ENCODE data around the gene FUZ.

FUZ gene

GRCh38 chr19:49812997-49813861, at the start of gene FUZ:
TSS of gene FUZ (minus strand) at chr19:49813292. CDS start at chr19:49813106, 186 bp downstream.
- Mint-ChIP-seq H3K9me3 (no peaks in the 10 kb centered on the region), H3K36me3 (ENCODE audit: low read depth) (no peaks in the 10 kb centered on the region), H3K4me3 (peak within 1 kb of the TSS; percentile 90), H3K4me1 (ENCODE audit: low read depth) (peaks cover 35% of the 10 kb centered on the region), H3K27me3 (ENCODE audit: low read depth) (no peaks in the 10 kb centered on the region), H3K27ac (peak within 1 kb of the TSS; percentile 95)
- peak; percentile 91 for DNase-seq (ENCODE audit: low spot score)

- Mint-ChIP-seq H3K4me3 (no peak overlapping the region), H3K36me3 (ENCODE audit: low read depth) (peaks cover 44% of the 10 kb centered on the region), H3K4me1 (ENCODE audit: low read depth) (peaks cover 21% of the 10 kb centered on the region), H3K9me3 (no peaks in the 10 kb centered on the region), H3K27me3 (ENCODE audit: low read depth) (no peaks in the 10 kb centered on the region), H3K27ac (no peak overlapping the region)
- no peak for DNase-seq (ENCODE audit: low spot score)
These were observed 49.5 kb upstream of the FUZ start for GRCh38 chr19:49862391-49863253.

- Mint-ChIP-seq H3K27me3 (ENCODE audit: low read depth) (no peaks in the 10 kb centered on the region), H3K36me3 (ENCODE audit: low read depth) (peaks cover 43% of the 10 kb centered on the region), H3K4me1 (ENCODE audit: low read depth) (peaks cover 17% of the 10 kb centered on the region), H3K4me3 (no peak overlapping the region), H3K27ac (peak overlapping the region; percentile 31), H3K9me3 (no peaks in the 10 kb centered on the region)
- no peak for DNase-seq (ENCODE audit: low spot score)
These were observed 48.7 kb upstream of the FUZ start for GRCh38 chr19:49861541-49862378.

DNA sequence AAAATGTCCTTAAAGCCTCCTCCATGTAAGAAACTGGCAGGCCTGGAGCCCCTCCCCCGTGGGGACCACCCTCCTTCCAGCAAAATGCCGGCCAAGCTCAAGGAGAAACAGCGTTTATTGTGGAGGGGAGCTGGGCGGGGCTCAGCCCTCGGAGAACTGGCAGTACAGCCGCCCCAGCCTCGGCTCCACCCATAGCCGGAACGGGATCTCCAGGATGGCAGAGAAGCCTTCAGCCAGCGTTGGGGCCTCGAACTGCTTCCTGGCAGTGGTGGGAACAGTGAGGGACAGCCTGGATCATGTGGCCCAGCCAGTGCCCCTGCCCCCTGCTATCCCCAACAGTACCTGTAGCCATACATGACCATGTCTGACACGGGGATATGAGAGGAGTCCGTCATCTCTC, 48.0 kb upstream of the FUZ start:
- no peak for DNase-seq (ENCODE audit: low spot score)
- Mint-ChIP-seq H3K36me3 (ENCODE audit: low read depth) (peaks cover 40% of the 10 kb centered on the region), H3K27me3 (ENCODE audit: low read depth) (no peaks in the 10 kb centered on the region), H3K9me3 (no peaks in the 10 kb centered on the region), H3K4me3 (no peak overlapping the region), H3K4me1 (ENCODE audit: low read depth) (peaks cover 11% of the 10 kb centered on the region), H3K27ac (no peak overlapping the region)

DNA sequence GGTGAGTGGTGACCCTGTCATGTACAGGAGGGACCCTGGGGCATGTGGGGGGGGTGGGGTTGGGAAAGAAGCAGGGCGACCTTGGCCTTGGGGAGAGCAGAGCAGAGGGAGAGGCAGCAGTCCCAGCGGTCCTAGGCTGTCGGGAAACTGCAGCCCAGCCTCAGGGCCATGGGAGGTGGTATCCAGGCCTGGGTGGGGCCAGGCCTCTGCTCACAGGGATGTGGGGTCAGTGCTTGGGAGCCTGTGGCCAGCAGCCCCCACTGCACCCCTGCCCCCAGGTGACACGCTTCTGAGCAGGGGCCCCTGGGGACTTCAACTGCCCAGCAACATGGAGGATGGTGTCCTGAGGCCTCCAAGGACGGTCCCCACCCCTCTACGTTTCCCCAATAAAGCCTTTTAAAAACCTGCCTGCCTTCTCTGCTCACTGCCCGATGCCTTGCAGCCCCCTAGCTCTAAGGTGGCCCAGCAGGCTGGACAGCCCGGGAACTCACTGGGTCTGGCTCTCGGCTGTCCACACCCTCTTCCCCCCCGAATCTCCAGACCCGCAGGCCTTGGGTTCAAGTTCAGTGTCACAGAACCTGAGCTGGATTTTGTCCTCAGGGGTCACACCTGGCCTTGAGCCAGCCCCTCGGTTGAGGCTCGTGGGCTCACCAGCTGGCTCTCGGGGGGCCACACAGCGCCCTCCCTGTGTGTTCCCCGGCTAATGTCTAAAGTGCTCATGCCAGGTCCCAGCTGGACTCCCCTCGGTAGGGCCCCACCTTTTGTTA, 47.4 kb upstream of the FUZ start:
- Mint-ChIP-seq H3K4me1 (ENCODE audit: low read depth) (peaks cover 6% of the 10 kb centered on the region), H3K27ac (no peak overlapping the region), H3K27me3 (ENCODE audit: low read depth) (no peaks in the 10 kb centered on the region), H3K36me3 (ENCODE audit: low read depth) (peaks cover 38% of the 10 kb centered on the region), H3K4me3 (no peak overlapping the region), H3K9me3 (no peaks in the 10 kb centered on the region)
- no peak for DNase-seq (ENCODE audit: low spot score)

- Mint-ChIP-seq H3K27ac (no peak overlapping the region), H3K4me1 (ENCODE audit: low read depth) (peaks cover under 1% of the 10 kb centered on the region), H3K4me3 (no peak overlapping the region), H3K36me3 (ENCODE audit: low read depth) (peaks cover 35% of the 10 kb centered on the region), H3K9me3 (no peaks in the 10 kb centered on the region), H3K27me3 (ENCODE audit: low read depth) (no peaks in the 10 kb centered on the region)
- DNase-seq (ENCODE audit: low spot score): no peak
These were observed 46.7 kb upstream of the FUZ start for GRCh38 chr19:49859682-49860335.

- no peak for DNase-seq (ENCODE audit: low spot score)
- H3K27me3 Mint-ChIP-seq (ENCODE audit: low read depth): no peaks in the 10 kb centered on the region
- H3K27ac Mint-ChIP-seq: no peak overlapping the region
- no peak overlapping the region for H3K4me3 Mint-ChIP-seq
- no peaks in the 10 kb centered on the region for H3K4me1 Mint-ChIP-seq (ENCODE audit: low read depth)
- H3K9me3 Mint-ChIP-seq: no peaks in the 10 kb centered on the region
- peaks cover 23% of the 10 kb centered on the region for H3K36me3 Mint-ChIP-seq (ENCODE audit: low read depth)
These were observed 45.2 kb upstream of the FUZ start for GRCh38 chr19:49858088-49858985.

- no peak overlapping the region for H3K4me3 Mint-ChIP-seq
- H3K4me1 Mint-ChIP-seq (ENCODE audit: low read depth): peaks cover 1% of the 10 kb centered on the region
- no peak overlapping the region for H3K27ac Mint-ChIP-seq
- no peaks in the 10 kb centered on the region for H3K27me3 Mint-ChIP-seq (ENCODE audit: low read depth)
- no peak for DNase-seq (ENCODE audit: low spot score)
- H3K36me3 Mint-ChIP-seq (ENCODE audit: low read depth): peaks cover 20% of the 10 kb centered on the region
- no peaks in the 10 kb centered on the region for H3K9me3 Mint-ChIP-seq
These were observed 44.7 kb upstream of the FUZ start for GRCh38 chr19:49857838-49858087.

GRCh38 chr19:49857061-49857837, 44.2 kb upstream of the FUZ start:
- Mint-ChIP-seq H3K36me3 (ENCODE audit: low read depth) (peaks cover 20% of the 10 kb centered on the region), H3K4me1 (ENCODE audit: low read depth) (peaks cover 7% of the 10 kb centered on the region), H3K9me3 (no peaks in the 10 kb centered on the region), H3K27ac (no peak overlapping the region), H3K27me3 (ENCODE audit: low read depth) (peaks cover 2% of the 10 kb centered on the region), H3K4me3 (no peak overlapping the region)
- no peak for DNase-seq (ENCODE audit: low spot score)

DNA sequence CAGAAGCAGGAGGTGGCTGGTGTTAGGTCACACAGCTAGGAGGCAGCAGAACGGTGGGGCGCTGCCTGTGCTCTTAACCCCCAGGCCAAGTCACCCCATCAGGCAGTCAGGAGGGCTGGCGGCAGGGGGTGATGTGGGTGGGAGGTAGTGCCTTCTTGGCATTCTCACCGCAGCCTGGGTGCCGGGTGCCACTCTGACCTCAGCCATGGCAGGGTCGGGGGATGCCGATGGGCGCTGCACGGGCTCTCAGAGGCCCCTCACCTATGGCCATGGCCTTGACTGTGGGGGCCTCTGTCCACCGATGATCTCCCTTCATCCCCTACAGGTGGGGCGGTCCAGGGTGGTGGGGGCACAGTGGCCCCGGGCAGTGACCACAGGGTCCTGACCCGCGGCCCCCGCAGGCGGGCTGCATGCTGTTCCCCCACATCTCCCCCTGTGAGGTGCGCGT, 43.5 kb upstream of the FUZ start:
- Mint-ChIP-seq H3K9me3 (no peaks in the 10 kb centered on the region), H3K4me1 (ENCODE audit: low read depth) (peaks cover 9% of the 10 kb centered on the region), H3K4me3 (no peak overlapping the region), H3K36me3 (ENCODE audit: low read depth) (peaks cover 18% of the 10 kb centered on the region), H3K27ac (no peak overlapping the region), H3K27me3 (ENCODE audit: low read depth) (peaks cover 5% of the 10 kb centered on the region)
- no peak for DNase-seq (ENCODE audit: low spot score)

DNA sequence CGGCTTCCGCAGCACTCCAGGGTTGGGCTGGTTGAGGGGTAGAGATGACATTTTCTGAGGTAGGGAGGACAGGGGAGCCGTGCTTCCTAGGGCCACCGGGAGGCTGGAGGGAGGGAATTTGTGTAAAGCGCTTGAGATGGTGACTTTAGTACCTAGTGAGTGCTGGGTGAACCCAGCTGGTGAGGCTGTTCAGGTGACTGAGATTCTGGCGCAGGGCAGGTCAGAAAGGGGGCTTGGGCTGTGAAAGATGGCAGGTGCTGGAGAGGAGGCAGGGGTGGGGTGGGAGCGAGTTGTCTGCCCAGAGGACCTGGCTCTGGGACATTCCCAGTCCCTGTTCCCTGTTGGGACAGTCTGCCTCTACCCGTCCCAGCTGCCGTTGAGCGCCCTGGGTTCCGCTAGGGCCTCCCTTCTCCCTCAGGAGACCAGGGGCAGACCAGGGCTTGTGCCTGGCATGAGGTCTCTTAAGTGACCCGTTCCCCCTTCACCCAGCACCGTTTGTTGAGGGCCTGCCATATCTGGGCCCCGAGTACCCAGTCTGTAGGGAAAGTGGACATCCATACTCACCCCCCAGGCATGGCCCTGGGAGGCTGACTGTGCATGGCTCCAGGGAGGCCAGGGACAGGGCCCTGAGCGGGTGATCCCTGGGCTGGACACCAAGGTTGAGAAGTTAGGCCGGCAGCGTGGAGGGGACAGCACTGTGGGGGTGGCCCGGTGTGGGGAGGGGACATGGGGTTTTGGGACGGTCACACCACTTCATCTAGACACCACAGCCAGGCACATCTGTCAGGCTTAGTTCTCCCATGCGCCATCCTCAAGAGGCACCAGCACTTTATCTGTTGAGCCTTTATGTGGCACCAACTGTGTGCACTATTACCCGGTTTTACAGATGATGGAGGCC, 42.8 kb upstream of the FUZ start:
- H3K4me1 Mint-ChIP-seq (ENCODE audit: low read depth): peaks cover 9% of the 10 kb centered on the region
- no peaks in the 10 kb centered on the region for H3K9me3 Mint-ChIP-seq
- H3K4me3 Mint-ChIP-seq: no peak overlapping the region
- no peak for DNase-seq (ENCODE audit: low spot score)
- peaks cover 17% of the 10 kb centered on the region for H3K36me3 Mint-ChIP-seq (ENCODE audit: low read depth)
- peaks cover 5% of the 10 kb centered on the region for H3K27me3 Mint-ChIP-seq (ENCODE audit: low read depth)
- H3K27ac Mint-ChIP-seq: peak overlapping the region; percentile 31
